KMS-11 (cell line): ENCODE results near the gene BTBD9.

ENCODE experiments used
- H2AFZ ChIP-seq: fragments of 200-600 bp; sonication (generic); 2 replicates; pipeline ENCODE4 v1.6.1; 2016; ENCODE audit warnings: antibody characterized with exemption, mixed run types, low read depth
- H3K27ac ChIP-seq: fragments of 200-600 bp; sonication (generic); 2 replicates; pipeline ENCODE4 v1.6.1; 2016; ENCODE audit warnings: mild to moderate bottlenecking, mixed run types
- H3K27me3 ChIP-seq: fragments of 200-600 bp; sonication (generic); 2 replicates; pipeline ENCODE4 v1.6.1; 2017; ENCODE audit warnings: mild to moderate bottlenecking, low read depth, mixed run types, moderate library complexity; ENCODE audit not compliant: insufficient read depth
- H3K36me3 ChIP-seq: fragments of 200-600 bp; sonication (generic); 2 replicates; pipeline ENCODE4 v1.6.1; 2017; ENCODE audit warnings: mild to moderate bottlenecking, mixed run types; ENCODE audit not compliant: insufficient read depth
- H3K4me1 ChIP-seq: fragments of 200-600 bp; sonication (generic); 2 replicates; pipeline ENCODE4 v1.6.1; 2016; ENCODE audit warnings: mild to moderate bottlenecking, low read depth, mixed run types; ENCODE audit not compliant: poor library complexity, severe bottlenecking
- H3K4me2 ChIP-seq: fragments of 200-600 bp; sonication (generic); 2 replicates; pipeline ENCODE4 v1.7.0; 2016; ENCODE audit warnings: mild to moderate bottlenecking, mixed run types
- H3K4me3 ChIP-seq: fragments of 200-600 bp; sonication (generic); IDR thresholded peaks from 2 replicates; pipeline ENCODE4 v1.6.1; 2017; ENCODE audit warnings: low read depth, low read length, mixed read lengths; ENCODE audit not compliant: insufficient read depth
- H3K79me2 ChIP-seq: fragments of 200-600 bp; sonication (generic); 2 replicates; pipeline ENCODE4 v1.6.1; 2016; ENCODE audit warnings: low read depth, mixed run types; ENCODE audit not compliant: insufficient read depth
- H3K9ac ChIP-seq: fragments of 200-600 bp; sonication (generic); 2 replicates; pipeline ENCODE4 v1.6.1; 2016; ENCODE audit warnings: mild to moderate bottlenecking, mixed run types
- H4K20me1 ChIP-seq: fragments of 200-600 bp; sonication (generic); 2 replicates; pipeline ENCODE4 v1.6.1; 2016; ENCODE audit warnings: mild to moderate bottlenecking, mixed run types; ENCODE audit not compliant: insufficient read depth
- CTCF ChIP-seq: fragments of 200-600 bp; sonication (generic); conservative IDR thresholded peaks from 2 replicates; pipeline ENCODE4 v1.6.1; 2017; ENCODE audit warnings: low read depth, mild to moderate bottlenecking, antibody characterized with exemption, low read length, moderate library complexity, mixed read lengths

The BTBD9 gene

GRCh38 chr6:38261626-38262025 is 378.1 kb downstream of the BTBD9 start:
- H2AFZ ChIP-seq: no peak overlapping the region

GRCh38 chr6:38259736-38260135 is 380.0 kb downstream of the BTBD9 start:
- Histone ChIP-seq H3K27ac (no peak overlapping the region), H4K20me1 (no peaks in the 10 kb centered on the region), H3K36me3 (no peaks in the 10 kb centered on the region), H3K4me1 (no peaks in the 10 kb centered on the region), H3K9ac (no peak overlapping the region), H3K27me3 (no peaks in the 10 kb centered on the region), H2AFZ (no peak overlapping the region), H3K4me2 (no peak overlapping the region), H3K4me3 (no peak overlapping the region), H3K79me2 (no peaks in the 10 kb centered on the region)
- no peak for TF ChIP-seq CTCF

More at GRCh38 chr6:38261626-38262025, 378.1 kb downstream of the BTBD9 start:
- Histone ChIP-seq H3K36me3 (no peaks in the 10 kb centered on the region), H3K79me2 (no peaks in the 10 kb centered on the region), H3K4me1 (no peaks in the 10 kb centered on the region), H4K20me1 (no peaks in the 10 kb centered on the region), H3K9ac (no peak overlapping the region), H3K4me2 (no peak overlapping the region), H3K4me3 (no peak overlapping the region), H3K27ac (no peak overlapping the region), H3K27me3 (no peaks in the 10 kb centered on the region)
- TF ChIP-seq CTCF: no peak

GRCh38 chr6:38248500-38249234 is 391.1 kb downstream of the BTBD9 start:
- H4K20me1 ChIP-seq: no peaks in the 10 kb centered on the region
- H3K27ac ChIP-seq: no peak overlapping the region
- no peak overlapping the region for H3K4me2 ChIP-seq
- H3K36me3 ChIP-seq: no peaks in the 10 kb centered on the region
- no peaks in the 10 kb centered on the region for H3K79me2 ChIP-seq
- H3K27me3 ChIP-seq: no peaks in the 10 kb centered on the region
- H2AFZ ChIP-seq: no peak overlapping the region
- no peak overlapping the region for H3K9ac ChIP-seq
- no peaks in the 10 kb centered on the region for H3K4me1 ChIP-seq
- no peak overlapping the region for H3K4me3 ChIP-seq
- TF ChIP-seq CTCF: no peak

- H4K20me1 ChIP-seq: no peaks in the 10 kb centered on the region
- H3K36me3 ChIP-seq: no peaks in the 10 kb centered on the region
- H3K27me3 ChIP-seq: no peaks in the 10 kb centered on the region
- TF ChIP-seq CTCF: no peak
- no peaks in the 10 kb centered on the region for H3K79me2 ChIP-seq
- H3K4me3 ChIP-seq: no peak overlapping the region
- no peaks in the 10 kb centered on the region for H3K4me1 ChIP-seq
- H3K4me2 ChIP-seq: no peak overlapping the region
- H3K9ac ChIP-seq: no peak overlapping the region
- no peak overlapping the region for H3K27ac ChIP-seq
- H2AFZ ChIP-seq: no peak overlapping the region
Measured at GRCh38 chr6:38245295-38245694, 394.4 kb downstream of the BTBD9 start.
